HCT116 (cell line): ENCODE results near the gene ASB1. TPM values are rescaled to one million over a fixed set of nuclear protein-coding genes. Genes with fewer than 3 reads are reported as not detected.

Experiments
- ATAC-seq: fragments of 200-7000 bp; cut with Tn5 transposase; 2 replicates; pipeline ENCODE4 v1.9.1; 2020; ENCODE audit warnings: mild to moderate bottlenecking, moderate library complexity
- BruUV-seq: library from RNA; stranded (reverse); fragments of 400-500 nt; replicated peaks from 2 replicates; lab custom pipeline; 2021; lab: Mats Ljungman, UMichigan
- CTCF ChIA-PET: fragments of 300-600 bp; sonication (Branson Sonifier 250); formaldehyde crosslinking; loops from one replicate; lab custom pipeline; 2021; ENCODE audit warnings: antibody characterized with exemption; lab: Charles Lee
- POLR2A ChIA-PET: fragments of 300-600, 350-600 bp; sonication (Branson Sonifier 250); formaldehyde crosslinking; loops from one replicate; lab custom pipeline; 2021; ENCODE audit warnings: antibody characterized with exemption; lab: Charles Lee
- RAD21 ChIA-PET, 2 experiments: fragments of 300-600 bp; sonication (Branson Sonifier 250); formaldehyde crosslinking; loops; one replicate each; lab custom pipeline; 2023; ENCODE audit warnings: low total read pairs in 2 of 2; ENCODE audit not compliant: uncharacterized antibody in 2 of 2, unreplicated experiment in 2 of 2, low non-redundant PET in 1 of 2; lab: Charles Lee
- DNase-seq: peaks from one replicate; pipeline ENCODE4 v3.0.0-alpha.2; 2010; ENCODE audit warnings: low read depth, low spot score
- H2AFZ ChIP-seq: fragments of 200-600 bp; shearing (Covaris generic), sonication (generic); 2 replicates; pipeline ENCODE4 v1.6.1; 2017; ENCODE audit warnings: low read depth, mixed run types, mixed read lengths, antibody characterized with exemption, low read length; ENCODE audit not compliant: poor library complexity, severe bottlenecking
- H3K27ac ChIP-seq: 2 replicates; pipeline ENCODE4 v1.5.1; 2012; ENCODE audit warnings: low read depth, low read length
- H3K27me3 ChIP-seq: fragments of 200-600 bp; sonication (generic); 2 replicates; pipeline ENCODE4 v1.6.1; 2016; ENCODE audit warnings: mixed run types, low read length, mixed read lengths; ENCODE audit not compliant: insufficient read depth
- H3K36me3 ChIP-seq, 2 experiments: fragments of 200-500 bp in 1 of 2; fragments of 200-600 bp in 1 of 2; sonication (Bioruptor generic) in 1 of 2; sonication (generic) in 1 of 2; 2 replicates each; pipeline versions ENCODE4 v1.5.1 to v1.6.1; 2014 to 2016; ENCODE audit warnings: low read length in 2 of 2, inconsistent platforms in 1 of 2, mixed read lengths in 1 of 2, mixed run types in 1 of 2; ENCODE audit not compliant: insufficient read depth in 2 of 2, control insufficient read depth in 1 of 2
- H3K4me1 ChIP-seq, 2 experiments: fragments of 200-600 bp in 1 of 2; sonication (generic) in 1 of 2; 2 replicates each; pipeline versions ENCODE4 v1.5.1 to v1.6.1; 2012 to 2017; ENCODE audit warnings: low read length in 2 of 2, inconsistent platforms in 1 of 2, mild to moderate bottlenecking in 1 of 2, mixed read lengths in 1 of 2, mixed run types in 1 of 2, moderate library complexity in 1 of 2; ENCODE audit not compliant: insufficient read depth in 2 of 2, control insufficient read depth in 1 of 2
- H3K4me2 ChIP-seq: fragments of 200-600 bp; sonication (generic); 2 replicates; pipeline ENCODE4 v1.6.1; 2017; ENCODE audit warnings: mixed run types, low read length, mixed read lengths
- H3K4me3 ChIP-seq, 2 experiments: fragments of 200-600 bp in 1 of 2; sonication (generic) in 1 of 2; replicated peaks in 1 of 2; 2 replicates each; pipeline ENCODE4 v1.5.1; 2011 to 2016; ENCODE audit warnings: low read length in 2 of 2, control low read depth in 1 of 2, low read depth in 1 of 2, mild to moderate bottlenecking in 1 of 2, mixed read lengths in 1 of 2, mixed run types in 1 of 2
- H3K79me2 ChIP-seq: fragments of 200-600 bp; sonication (generic); 2 replicates; pipeline ENCODE4 v1.6.1; 2017; ENCODE audit warnings: mild to moderate bottlenecking, mixed run types, low read length, moderate library complexity, mixed read lengths; ENCODE audit not compliant: insufficient read depth
- H3K9ac ChIP-seq: fragments of 200-600 bp; sonication (generic); 2 replicates; pipeline ENCODE4 v1.6.1; 2016; ENCODE audit warnings: low read length, mixed read lengths
- H3K9me2 ChIP-seq: fragments of 200-600 bp; sonication (generic), shearing (Covaris generic); 2 replicates; pipeline ENCODE4 v1.6.1; 2017; ENCODE audit warnings: mixed run types, mild to moderate bottlenecking, moderate library complexity; ENCODE audit not compliant: insufficient read depth
- H3K9me3 ChIP-seq, 2 experiments: fragments of 200-500 bp in 1 of 2; fragments of 200-600 bp in 1 of 2; sonication (Bioruptor generic) in 1 of 2; sonication (generic) in 1 of 2; 2 replicates each; pipeline ENCODE4 v1.6.1; 2014 to 2017; ENCODE audit warnings: low read length in 2 of 2, mixed read lengths in 2 of 2, inconsistent platforms in 1 of 2, low read depth in 1 of 2, mild to moderate bottlenecking in 1 of 2, mixed run types in 1 of 2, moderate library complexity in 1 of 2; ENCODE audit not compliant: control insufficient read depth in 1 of 2, insufficient read depth in 1 of 2
- H4K20me1 ChIP-seq: fragments of 200-600 bp; sonication (generic), shearing (Covaris generic); 2 replicates; pipeline ENCODE4 v1.6.1; 2017; ENCODE audit warnings: mixed run types, mild to moderate bottlenecking, moderate library complexity; ENCODE audit not compliant: insufficient read depth
- CBX3 ChIP-seq: IDR thresholded peaks from 2 replicates; pipeline ENCODE4 v1.6.1; 2012; ENCODE audit warnings: low read depth
- EGR1 ChIP-seq: IDR thresholded peaks from 2 replicates; pipeline ENCODE4 v1.6.1; 2012; ENCODE audit warnings: low read depth
- ELF1 ChIP-seq: IDR thresholded peaks from 2 replicates; pipeline ENCODE4 v1.6.1; 2012; ENCODE audit warnings: low read depth, borderline replicate concordance
- EZH2phosphoT487 ChIP-seq: fragments of 200-600 bp; IDR thresholded peaks from 2 replicates; pipeline ENCODE4 v1.6.1; 2018; ENCODE audit warnings: antibody characterized with exemption, borderline replicate concordance
- FOSL1 ChIP-seq: IDR thresholded peaks from 2 replicates; pipeline ENCODE4 v1.6.1; 2012; ENCODE audit warnings: low read depth
- POLR2AphosphoS5 ChIP-seq: IDR thresholded peaks from 2 replicates; pipeline ENCODE4 v1.6.1; 2011; ENCODE audit warnings: mild to moderate bottlenecking, low read depth, low read length, moderate library complexity
- RAD21 ChIP-seq: IDR thresholded peaks from 2 replicates; pipeline ENCODE4 v1.6.1; 2012; ENCODE audit warnings: low read depth, mild to moderate bottlenecking
- SIN3A ChIP-seq: IDR thresholded peaks from 2 replicates; pipeline ENCODE4 v1.6.1; 2012; ENCODE audit warnings: low read depth
- SRF ChIP-seq: IDR thresholded peaks from 2 replicates; pipeline ENCODE4 v1.6.1; 2012; ENCODE audit warnings: low read depth
- TCF7L2 ChIP-seq: IDR thresholded peaks from 2 replicates; pipeline ENCODE4 v1.7.0; 2011; ENCODE audit warnings: borderline replicate concordance, inconsistent platforms; ENCODE audit not compliant: insufficient read depth, insufficient read length; ENCODE audit errors: extremely low read depth
- ZBTB33 ChIP-seq: IDR thresholded peaks from 2 replicates; pipeline ENCODE4 v1.6.1; 2011; ENCODE audit warnings: mild to moderate bottlenecking, low read length, moderate library complexity; ENCODE audit not compliant: insufficient replicate concordance; ENCODE audit errors: extremely low read depth
- ZFX ChIP-seq: fragments of 450-650 bp; IDR thresholded peaks from 2 replicates; pipeline ENCODE4 v1.6.1; 2017
- intact Hi-C: fragments of 100-400 bp; cut with micrococcal nuclease; formaldehyde crosslinking; loops from 2 replicates; pipeline ENCODE4 v1.10.0; 2022
- total RNA-seq: library from RNA; stranded (reverse); gene quantifications from one replicate; pipeline ENCODE4 v1.2.1, GENCODE V29; 2021; ENCODE audit not compliant: unreplicated experiment

ASB1 gene
- total RNA-seq, 1 experiment from 2014 or later = 43.1 TPM

- H3K4me3 ChIP-seq = no peak overlapping the region
- no peak for ATAC-seq
- no peaks in the 10 kb centered on the region for H3K79me2 ChIP-seq
- POLR2A ChIA-PET = no interaction called here
- intact Hi-C loops = no loop called here
- H3K9me3 ChIP-seq = no peaks in the 10 kb centered on the region
- H3K9me2 ChIP-seq = no peaks in the 10 kb centered on the region
- H3K9ac ChIP-seq = no peak overlapping the region
- H2AFZ ChIP-seq = no peak overlapping the region
- H4K20me1 ChIP-seq = no peaks in the 10 kb centered on the region
- DNase-seq = no peak
- no peaks in the 10 kb centered on the region for H3K27me3 ChIP-seq
- RAD21 ChIA-PET = no interaction called here
- no peaks in the 10 kb centered on the region for H3K4me1 ChIP-seq
- CTCF ChIA-PET = no interaction called here
- no peak overlapping the region for H3K4me2 ChIP-seq
- TF ChIP-seq ZFX = no peak
- no peaks in the 10 kb centered on the region for H3K36me3 ChIP-seq
- BruUV-seq = no TSS peak
- H3K27ac ChIP-seq = no peak overlapping the region
Observed at GRCh38 chr2:238496756-238497609, 70.3 kb downstream of the ASB1 start.

- Histone ChIP-seq H3K9me2 (no peaks in the 10 kb centered on the region), H3K9ac (no peak overlapping the region), H3K4me1 (no peaks in the 10 kb centered on the region), H4K20me1 (no peaks in the 10 kb centered on the region), H3K27ac (no peak overlapping the region), H3K4me3 (no peak overlapping the region), H3K36me3 (no peaks in the 10 kb centered on the region), H3K9me3 (no peaks in the 10 kb centered on the region), H2AFZ (no peak overlapping the region), H3K27me3 (no peaks in the 10 kb centered on the region), H3K4me2 (no peak overlapping the region), H3K79me2 (no peaks in the 10 kb centered on the region)
- no peak for ATAC-seq
- ChIA-PET CTCF (no interaction called here), POLR2A (no interaction called here), RAD21 (no interaction called here)
- intact Hi-C loops = no loop called here
- no peak for TF ChIP-seq SIN3A
- TF ChIP-seq EZH2phosphoT487 = no peak
- TF ChIP-seq EGR1 = no peak
- no peak for TF ChIP-seq CBX3
- no peak for TF ChIP-seq ELF1
- no peak for TF ChIP-seq POLR2AphosphoS5
- no peak for TF ChIP-seq SRF
- no peak for TF ChIP-seq TCF7L2
- TF ChIP-seq RAD21 = no peak
- TF ChIP-seq FOSL1 = no peak
- no peak for TF ChIP-seq ZBTB33
- BruUV-seq = no TSS peak
- DNase-seq = no peak
Observed at GRCh38 chr2:238497610-238498005, 70.9 kb downstream of the ASB1 start.
